ENCODE results near the gene ERCC3.
A peak's percentile ranks its signal among the peaks of the same experiment; 100 is the strongest.
"Not testable (repeated sequence)": the region's sequence is repeated elsewhere in the genome, so short reads cannot be mapped to it uniquely, and the experiment has no call there.

The ERCC3 gene

GRCh38 chr2:127278959-127279358 is 15.0 kb downstream of the ERCC3 start:
- no peak for DNase-seq (ENCODE audit: low read depth in 2 of 2)

GRCh38 chr2:127277028-127277427 is 16.9 kb downstream of the ERCC3 start:
- DNase-seq (ENCODE audit: low read depth in 2 of 2) = no peak

GRCh38 chr2:127275789-127276188 is 18.2 kb downstream of the ERCC3 start:
- no peak for DNase-seq (ENCODE audit: low read depth in 2 of 2)

GRCh38 chr2:127275356-127275755 is 18.6 kb downstream of the ERCC3 start:
- no peak for DNase-seq (ENCODE audit: low read depth in 2 of 2)

- DNase-seq (ENCODE audit: low read depth in 2 of 2) = no peak
Measured at GRCh38 chr2:127270663-127271062, 23.3 kb downstream of the ERCC3 start.

- no peak for DNase-seq (ENCODE audit: low read depth in 2 of 2)
Measured at GRCh38 chr2:127261804-127262406, 32.0 kb downstream of the ERCC3 start.

GRCh38 chr2:127259355-127259754 is 34.6 kb downstream of the ERCC3 start:
- DNase-seq (ENCODE audit: low read depth in 2 of 2) = no peak

- no peak for DNase-seq (ENCODE audit: low read depth in 2 of 2)
Measured at GRCh38 chr2:127256866-127257265, 37.1 kb downstream of the ERCC3 start.

GRCh38 chr2:127256381-127256780 is 37.6 kb downstream of the ERCC3 start:
- no peak for DNase-seq (ENCODE audit: low read depth in 2 of 2)

- DNase-seq (ENCODE audit: low read depth in 2 of 2) = no peak
Measured at GRCh38 chr2:127255721-127256120, 38.2 kb downstream of the ERCC3 start.

GRCh38 chr2:127255146-127255545 is 38.8 kb downstream of the ERCC3 start:
- no peak for DNase-seq (ENCODE audit: low read depth in 2 of 2)

- DNase-seq (ENCODE audit: low read depth in 2 of 2) = no peak
Measured at GRCh38 chr2:127254386-127254981, 39.5 kb downstream of the ERCC3 start.

GRCh38 chr2:127241184-127241583 is 52.8 kb downstream of the ERCC3 start:
- not testable (repeated sequence) for DNase-seq (ENCODE audit: low read depth in 2 of 2)

- DNase-seq (ENCODE audit: low read depth in 2 of 2) = no peak
Measured at GRCh38 chr2:127239395-127239794, 54.5 kb downstream of the ERCC3 start.

GRCh38 chr2:127237768-127238167 is 56.2 kb downstream of the ERCC3 start:
- DNase-seq (ENCODE audit: low read depth in 2 of 2) = not testable (repeated sequence)

GRCh38 chr2:127235082-127235702 is 58.8 kb downstream of the ERCC3 start:
- no peak for DNase-seq (ENCODE audit: low read depth in 2 of 2)

GRCh38 chr2:127233710-127234109 is 60.2 kb downstream of the ERCC3 start:
- no peak for DNase-seq (ENCODE audit: low read depth in 2 of 2)

GRCh38 chr2:127231130-127231865 is 62.6 kb downstream of the ERCC3 start:
- DNase-seq (ENCODE audit: low read depth in 2 of 2) = no peak

GRCh38 chr2:127229555-127229954 is 64.4 kb downstream of the ERCC3 start:
- no peak for DNase-seq (ENCODE audit: low read depth in 2 of 2)

GRCh38 chr2:127228102-127228501 is 65.8 kb downstream of the ERCC3 start:
- no peak for DNase-seq (ENCODE audit: low read depth in 2 of 2)

- not testable (repeated sequence) for DNase-seq (ENCODE audit: low read depth in 2 of 2)
Measured at GRCh38 chr2:127227264-127227660, 66.7 kb downstream of the ERCC3 start.

GRCh38 chr2:127226520-127227263 is 67.3 kb downstream of the ERCC3 start:
- DNase-seq (ENCODE audit: low read depth in 2 of 2) = peak in 1 of 2 donors; percentile 40

Data from stimulated activated CD8-positive, alpha-beta memory T cell treated with anti-CD3 and anti-CD28 coated beads, Interleukin-2, amount 100 ng/mL, for 48 hours (primary cell).